H1 (cell line): Measurements from ENCODE around the gene CAMSAP1. TPM values are rescaled to one million over a fixed set of nuclear protein-coding genes. Genes with fewer than 3 reads are reported as not detected.

ENCODE experiments used
- CTCF ChIA-PET: fragments of 300-600 bp; sonication (Branson Sonifier 250); formaldehyde crosslinking; loops from one replicate; lab custom pipeline; 2021; ENCODE audit not compliant: partially characterized antibody; lab: Charles Lee
- POLR2A ChIA-PET: fragments of 300-600 bp; sonication (Branson Sonifier 250); formaldehyde crosslinking; loops from one replicate; lab custom pipeline; 2021; ENCODE audit warnings: inconsistent platforms; ENCODE audit not compliant: partially characterized antibody; lab: Charles Lee
- DNase-seq, 2 experiments: peaks; one replicate each; pipeline versions ENCODE4 v3.0.0 to v3.0.0-alpha.2; 2010 to 2022; ENCODE audit warnings: low spot score in 2 of 2, low read depth in 1 of 2, mixed read lengths in 1 of 2
- FAIRE-seq: peaks from 2 replicates; lab custom pipeline; 2011; peaks lifted over from hg19 to GRCh38; lab: Jason Lieb, UNC
- H2AFZ ChIP-seq: 2 replicates; pipeline ENCODE4 v1.8.1; 2012; ENCODE audit warnings: low read length, inconsistent platforms
- H2AK5ac ChIP-seq: 2 replicates; pipeline ENCODE4 v1.6.1; 2013; ENCODE audit warnings: low read depth, low read length
- H2BK120ac ChIP-seq: replicated peaks from 2 replicates; pipeline ENCODE3; 2013; ENCODE audit warnings: low read depth, low read length, inconsistent platforms
- H2BK12ac ChIP-seq: 2 replicates; pipeline ENCODE4 v1.6.1; 2013; ENCODE audit warnings: low read depth, low read length
- H2BK15ac ChIP-seq: 2 replicates; pipeline ENCODE4 v1.6.1; 2013; ENCODE audit warnings: low read length
- H2BK20ac ChIP-seq: 2 replicates; pipeline ENCODE4 v1.6.1; 2013; ENCODE audit warnings: low read length
- H2BK5ac ChIP-seq: 2 replicates; pipeline ENCODE4 v1.6.1; 2013; ENCODE audit warnings: low read depth, low read length
- H3K14ac ChIP-seq: 2 replicates; pipeline ENCODE4 v1.6.1; 2013; ENCODE audit warnings: inconsistent platforms; ENCODE audit not compliant: insufficient read length
- H3K18ac ChIP-seq: 2 replicates; pipeline ENCODE4 v1.6.1; 2013; ENCODE audit warnings: low read length; ENCODE audit errors: extremely low read depth
- H3K23ac ChIP-seq: 2 replicates; pipeline ENCODE4 v1.6.1; 2013; ENCODE audit warnings: inconsistent platforms; ENCODE audit not compliant: insufficient read length
- H3K23me2 ChIP-seq: 2 replicates; pipeline ENCODE4 v1.6.1; 2013; ENCODE audit warnings: low read depth, low read length
- H3K27ac ChIP-seq: 2 replicates; pipeline ENCODE4 v1.6.1; 2011; ENCODE audit warnings: low read depth, low read length, inconsistent platforms
- H3K27me3 ChIP-seq, 4 experiments: replicated peaks in 1 of 4; 1 replicate in 1 of 4; 2 replicates in 3 of 4; pipeline versions ENCODE4 v1.6.1 to v1.8.1; 2011 to 2013; ENCODE audit warnings: low read length in 3 of 4, mild to moderate bottlenecking in 3 of 4, inconsistent platforms in 2 of 4, mixed read lengths in 2 of 4, moderate library complexity in 1 of 4; ENCODE audit not compliant: control insufficient read depth in 3 of 4, insufficient read depth in 3 of 4; ENCODE audit errors: extremely low read depth in 1 of 4
- H3K36me3 ChIP-seq, 4 experiments: 2 replicates each; pipeline versions ENCODE4 v1.6.1 to v1.8.1; 2011 to 2013; ENCODE audit warnings: mild to moderate bottlenecking in 4 of 4, low read length in 3 of 4, moderate library complexity in 2 of 4, control low read depth in 1 of 4, inconsistent platforms in 1 of 4; ENCODE audit not compliant: insufficient read depth in 4 of 4, control insufficient read depth in 2 of 4
- H3K4ac ChIP-seq: replicated peaks from 2 replicates; pipeline ENCODE3; 2013; ENCODE audit warnings: low read length, low read depth, mixed read lengths, inconsistent platforms; ENCODE audit not compliant: insufficient read length
- H3K4me1 ChIP-seq, 4 experiments: replicated peaks in 1 of 4; 1 replicate in 1 of 4; 2 replicates in 3 of 4; pipeline versions ENCODE4 v1.6.1 to v1.8.1; 2011 to 2013; ENCODE audit warnings: low read length in 3 of 4, inconsistent platforms in 2 of 4, mixed read lengths in 1 of 4; ENCODE audit not compliant: insufficient read depth in 4 of 4, control insufficient read depth in 3 of 4
- H3K4me2 ChIP-seq, 2 experiments: 2 replicates each; pipeline versions ENCODE4 v1.6.1 to v1.8.1; 2011 to 2013; ENCODE audit warnings: low read depth in 2 of 2, low read length in 2 of 2, control low read depth in 1 of 2, inconsistent platforms in 1 of 2, mild to moderate bottlenecking in 1 of 2; ENCODE audit not compliant: insufficient read depth in 1 of 2
- H3K4me3 ChIP-seq, 4 experiments: fragments of 200-600, 300-600 bp in 1 of 4; sonication (generic), shearing (Covaris generic), sonication (Bioruptor Twin) in 1 of 4; 2 replicates each; pipeline versions ENCODE4 v1.5.1 to v1.8.1; 2011 to 2016; ENCODE audit warnings: low read length in 4 of 4, low read depth in 3 of 4, control low read depth in 2 of 4, inconsistent platforms in 2 of 4, mild to moderate bottlenecking in 2 of 4, mixed read lengths in 1 of 4, moderate library complexity in 1 of 4; ENCODE audit not compliant: insufficient read depth in 2 of 4; ENCODE audit errors: extremely low read depth in 1 of 4
- H3K56ac ChIP-seq: replicated peaks from 2 replicates; pipeline ENCODE3; 2013; ENCODE audit warnings: low read depth, mild to moderate bottlenecking, mixed read lengths, low read length, inconsistent platforms; ENCODE audit not compliant: insufficient read length
- H3K79me1 ChIP-seq: 2 replicates; pipeline ENCODE4 v1.6.1; 2013; ENCODE audit warnings: low read depth, low read length, control low read depth
- H3K79me2 ChIP-seq, 2 experiments: 2 replicates each; pipeline versions ENCODE4 v1.6.1 to v1.8.1; 2012 to 2013; ENCODE audit warnings: low read length in 2 of 2, mild to moderate bottlenecking in 2 of 2, inconsistent platforms in 1 of 2; ENCODE audit not compliant: insufficient read depth in 2 of 2, control insufficient read depth in 1 of 2
- H3K9ac ChIP-seq, 4 experiments: replicated peaks in 1 of 4; 1 replicate in 1 of 4; 2 replicates in 3 of 4; pipeline versions ENCODE4 v1.6.1 to v1.8.1; 2011 to 2013; ENCODE audit warnings: low read depth in 3 of 4, low read length in 3 of 4, control low read depth in 2 of 4, mild to moderate bottlenecking in 2 of 4, moderate library complexity in 2 of 4, inconsistent platforms in 1 of 4; ENCODE audit errors: extremely low read depth in 1 of 4
- H3K9me3 ChIP-seq, 2 experiments: 2 replicates each; pipeline versions ENCODE4 v1.6.1 to v1.8.1; 2012 to 2013; ENCODE audit warnings: mild to moderate bottlenecking in 2 of 2, moderate library complexity in 2 of 2, control low read depth in 1 of 2, inconsistent platforms in 1 of 2, low read depth in 1 of 2, low read length in 1 of 2, mixed read lengths in 1 of 2; ENCODE audit not compliant: insufficient read depth in 2 of 2
- H4K20me1 ChIP-seq, 2 experiments: replicated peaks in 1 of 2; 2 replicates each; pipeline versions ENCODE3 to v1.8.1; 2011 to 2013; ENCODE audit warnings: inconsistent platforms in 2 of 2, low read length in 2 of 2, mild to moderate bottlenecking in 1 of 2; ENCODE audit not compliant: insufficient read depth in 2 of 2, control insufficient read depth in 1 of 2
- H4K5ac ChIP-seq: 2 replicates; pipeline ENCODE4 v1.6.1; 2013; ENCODE audit warnings: low read length, low read depth, mixed read lengths, inconsistent platforms; ENCODE audit not compliant: insufficient read length
- H4K8ac ChIP-seq: 2 replicates; pipeline ENCODE4 v1.8.0; 2013; ENCODE audit warnings: mild to moderate bottlenecking, moderate library complexity, low read length, inconsistent platforms; ENCODE audit not compliant: insufficient read depth; ENCODE audit errors: extremely low read depth
- H4K91ac ChIP-seq: replicated peaks from 2 replicates; pipeline ENCODE3; 2013; ENCODE audit warnings: low read length, mixed read lengths, inconsistent platforms; ENCODE audit not compliant: insufficient read length
- BCL11A ChIP-seq, 2 experiments: IDR thresholded peaks; one replicate each; pipeline ENCODE4 v1.6.1; 2011; ENCODE audit warnings: low read depth in 2 of 2, low read length in 2 of 2, mild to moderate bottlenecking in 2 of 2
- FOSL1 ChIP-seq: IDR thresholded peaks from 2 replicates; pipeline ENCODE4 v1.6.1; 2011; ENCODE audit warnings: mild to moderate bottlenecking, low read depth, low read length, moderate library complexity; ENCODE audit not compliant: insufficient read depth
- HDAC6 ChIP-seq: IDR thresholded peaks from one replicate; pipeline ENCODE4 v1.7.1; 2012; ENCODE audit warnings: low read depth, mild to moderate bottlenecking, inconsistent platforms, low read length, moderate library complexity
- MAX ChIP-seq: IDR thresholded peaks from 2 replicates; pipeline ENCODE4 v1.6.1; 2012; ENCODE audit warnings: inconsistent platforms
- PHF8 ChIP-seq: fragments of 200-600 bp; sonication (generic); conservative IDR thresholded peaks from 2 replicates; pipeline ENCODE4 v1.7.1; 2012; ENCODE audit warnings: low read depth, mild to moderate bottlenecking, inconsistent platforms, low read length, moderate library complexity
- POU5F1 ChIP-seq: IDR thresholded peaks from 2 replicates; pipeline ENCODE4 v1.6.1; 2011; ENCODE audit warnings: low read depth, mild to moderate bottlenecking, low read length, moderate library complexity
- RAD21 ChIP-seq, 2 experiments: IDR thresholded peaks in 1 of 2; conservative IDR thresholded peaks in 1 of 2; 2 replicates each; pipeline ENCODE4 v1.6.1; 2011; ENCODE audit warnings: low read depth in 2 of 2, low read length in 2 of 2, improper control_type of control experiment in 1 of 2, inconsistent platforms in 1 of 2, mild to moderate bottlenecking in 1 of 2, moderate library complexity in 1 of 2
- RFX5 ChIP-seq: IDR thresholded peaks from 2 replicates; pipeline ENCODE4 v1.6.1; 2011; ENCODE audit warnings: low read depth, low read length, improper control_type of control experiment, borderline replicate concordance
- SP2 ChIP-seq: IDR thresholded peaks from 2 replicates; pipeline ENCODE4 v1.6.1; 2012; ENCODE audit warnings: mild to moderate bottlenecking, low read length, inconsistent platforms
- YY1 ChIP-seq: IDR thresholded peaks from 2 replicates; pipeline ENCODE4 v1.6.1; 2011; ENCODE audit warnings: low read depth, mild to moderate bottlenecking, low read length
- WGBS, 2 experiments: shearing (Covaris generic) in 1 of 2; methylation state at CpG; one replicate each; pipeline versions ENCODE4 v1.1.6 to v1.1.7; 2013 to 2015; ENCODE audit warnings: low lambda C conversion rate in 2 of 2, mixed read lengths in 2 of 2, inconsistent platforms in 1 of 2, low coverage in 1 of 2, missing lambda C conversion rate in 1 of 2; ENCODE audit not compliant: insufficient replicate concordance in 2 of 2, insufficient coverage in 1 of 2, insufficient read length in 1 of 2; ENCODE audit errors: extremely low coverage in 1 of 2, missing lambda C conversion rate in 1 of 2; 5-methylcytosine and 5-hydroxymethylcytosine counted together
- polyA plus RNA-seq, 7 experiments: library from polyadenylated mRNA; depleted of rRNA in 3 of 7; stranded (reverse) in 5 of 7; unstranded in 2 of 7; fragments of >200 nt in 5 of 7; fragments of 200-250 nt in 2 of 7; gene quantifications; 1 replicate in 5 of 7; 2 replicates in 1 of 7; 4 replicates in 1 of 7; pipeline versions ENCODE4 v1.2.1 to v1.2.3, GENCODE V29; 2011 to 2013; ENCODE audit warnings: missing spikeins in 2 of 7, mixed read lengths in 2 of 7
- total RNA-seq: library from RNA; stranded (reverse); fragmentation: NEBNext Ultra II Directional; extraction: Animal tissue kit (Norgen Biotek cat#: 25700); gene quantifications from 2 replicates; pipeline ENCODE4 v1.2.1, GENCODE V29; 2021

The CAMSAP1 gene
- total and polyA plus RNA-seq, 2 of the 8 experiments (the other 6 are each of a cell fraction or from before 2014, with no cell fraction given): 13.4 to 44.0 TPM

GRCh38 chr9:135794361-135794885, 112.9 kb downstream of the CAMSAP1 start:
- Histone ChIP-seq H4K8ac (no peak overlapping the region), H2BK120ac (no peak overlapping the region), H3K27ac (no peak overlapping the region), H3K36me3 (no peaks in the 10 kb centered on the region), H3K79me1 (no peaks in the 10 kb centered on the region), H3K9me3 (no peaks in the 10 kb centered on the region), H4K5ac (no peak overlapping the region), H2AK5ac (no peak overlapping the region), H3K14ac (no peak overlapping the region), H2BK20ac (no peak overlapping the region), H3K23me2 (no peaks in the 10 kb centered on the region), H3K27me3 (no peaks in the 10 kb centered on the region), H2BK5ac (no peak overlapping the region), H3K18ac (no peak overlapping the region), H4K91ac (no peak overlapping the region), H4K20me1 (no peaks in the 10 kb centered on the region), H3K9ac (no peak overlapping the region), H2BK12ac (no peak overlapping the region), H3K4me2 (no peak overlapping the region), H2AFZ (no peak overlapping the region), H3K23ac (no peak overlapping the region), H3K56ac (no peak overlapping the region), H3K79me2 (no peaks in the 10 kb centered on the region), H3K4me3 (no peak overlapping the region), H3K4ac (no peak overlapping the region), H3K4me1 (no peaks in the 10 kb centered on the region; a peak in 1 of 7 replicates), H2BK15ac (no peak overlapping the region)
- TF ChIP-seq POU5F1 (no peak), RAD21 (IDR thresholded peaks at IDR 0.05 in 1 of 2, conservative IDR thresholded peaks at IDR 0.05 in 1 of 2; ENCODE audit: low read depth in 2 of 2, low read length in 2 of 2) (no peak), YY1 (no peak), HDAC6 (no peak), FOSL1 (no peak), MAX (no peak), PHF8 (no peak), BCL11A (IDR thresholded peaks at IDR 0.05; ENCODE audit: low read depth in 2 of 2, low read length in 2 of 2) (no peak), RFX5 (no peak), SP2 (no peak)
- ChIA-PET POLR2A (interaction anchor here (1.0 kb wide), 1 partner anchor 74 kb away, joined by 3 read pairs; no protein-coding TSS in a partner anchor), CTCF (interaction anchor here (0.8 to 2.6 kb wide), 7 partner anchors 26 to 198 kb away, joined by 3 to 15 read pairs (median 3); no protein-coding TSS in a partner anchor)
- FAIRE-seq (no peak), DNase-seq (no peak)
- WGBS, 2 experiments: 94% methylated on average over 15 of the region's 15 CpGs; no CpG with 5 or more reads in 1 of the 2 experiments
